Type B pancreatic cell (in vitro differentiated cells): ENCODE data around the gene ARPC2. TPM values are rescaled to one million over a fixed set of nuclear protein-coding genes. Genes with fewer than 3 reads are reported as not detected.
"Not testable (repeated sequence)": the region's sequence is repeated elsewhere in the genome, so short reads cannot be mapped to it uniquely, and the experiment has no call there.

Experiments used
- DNase-seq: peaks from one replicate; pipeline ENCODE4 v3.0.0; 2021; ENCODE audit warnings: mixed read lengths; ENCODE audit not compliant: unreplicated experiment; ENCODE audit errors: extremely low spot score
- H3K27ac Mint-ChIP-seq: 2 replicates; pipeline ENCODE4 v1.8.0; 2021; ENCODE audit warnings: mild to moderate bottlenecking, mixed read lengths
- H3K27me3 Mint-ChIP-seq: 2 replicates; pipeline ENCODE4 v1.8.0; 2021; ENCODE audit warnings: mixed read lengths
- H3K36me3 Mint-ChIP-seq: 2 replicates; pipeline ENCODE4 v1.8.0; 2021; ENCODE audit warnings: mixed read lengths
- H3K4me1 Mint-ChIP-seq: one replicate; pipeline ENCODE4 v1.8.0; 2021; ENCODE audit warnings: mixed read lengths; ENCODE audit not compliant: unreplicated experiment
- H3K4me3 Mint-ChIP-seq: 2 replicates; pipeline ENCODE4 v1.8.0; 2021; ENCODE audit warnings: mild to moderate bottlenecking, mixed read lengths
- H3K9me3 Mint-ChIP-seq: 2 replicates; pipeline ENCODE4 v1.8.0; 2021; ENCODE audit warnings: mixed read lengths
- long read RNA-seq: library from polyadenylated mRNA; unstranded; transcript quantifications from one replicate; pipeline ENCODE4 v2.0.0, GENCODE V29; 2020
- total RNA-seq: library from RNA; stranded (reverse); gene quantifications from 2 replicates; pipeline ENCODE4 v1.2.1, GENCODE V29; 2021; ENCODE audit warnings: low replicate concordance
- TF ChIP-seq, protein P1 (sequence below): fragments of 200-600 bp; sonication (generic); conservative IDR thresholded peaks from 2 replicates; pipeline ENCODE4 v1.5.0; 2021; ENCODE audit warnings: antibody characterized with exemption, mild to moderate bottlenecking

ARPC2 gene
- 211 and 384 TPM in 2 replicates for total RNA-seq
- long read RNA-seq, transcript ARPC2-202 (11 exons, 1,505 nt) = major isoform, 612 of 797 reads
- long read RNA-seq, transcript ARPC2-201 (10 exons, 1,605 nt) = minor isoform, 19 of 797 reads
- long read RNA-seq, partial matches to known transcripts = 142 of 797 reads
- long read RNA-seq, other reads (novel, unspliced or antisense) = 23 of 797 reads

DNA sequence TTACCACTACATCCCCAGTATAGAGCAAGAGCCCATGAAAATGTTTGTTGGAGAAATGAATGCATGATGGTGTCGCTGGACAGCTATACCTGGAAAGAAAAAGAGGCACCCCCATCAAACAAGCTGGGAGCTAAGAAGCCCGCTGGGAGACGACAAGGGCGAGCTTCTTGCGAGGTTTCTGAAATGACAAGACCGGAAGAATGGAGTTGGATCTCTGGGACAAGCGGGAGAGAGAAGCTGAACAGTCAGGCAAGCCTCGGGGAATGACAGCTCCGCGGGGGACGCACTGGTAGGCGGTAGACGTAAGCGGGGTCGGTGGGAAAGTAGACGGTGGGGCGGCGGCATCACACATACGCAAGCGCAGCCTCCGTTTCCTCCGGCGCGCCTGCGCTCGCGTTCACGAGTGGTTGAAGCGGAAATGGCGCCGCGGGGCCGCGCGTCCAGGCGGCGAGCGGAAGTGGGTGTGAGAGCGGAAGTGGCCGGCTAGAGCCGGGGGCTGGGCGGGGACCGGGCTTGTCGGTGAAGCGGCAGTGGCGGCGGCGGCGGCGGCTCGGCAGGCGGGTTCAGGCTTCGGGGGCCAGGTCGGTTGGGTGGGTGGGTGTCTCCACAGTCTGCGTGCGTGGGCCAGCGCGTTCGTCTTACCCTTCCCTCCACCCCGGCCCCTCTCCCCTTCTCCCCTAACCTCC is at the start of gene ARPC2:
ARPC2 (plus strand) TSS at position 516 of the 686 bp plus-strand sequence. CDS start 282 bp downstream, outside the sequence.
- H3K27ac Mint-ChIP-seq = peak within 1 kb of the TSS; percentile 95
- H3K9me3 Mint-ChIP-seq = no peaks in the 10 kb centered on the region
- TF ChIP-seq, protein P1, sequence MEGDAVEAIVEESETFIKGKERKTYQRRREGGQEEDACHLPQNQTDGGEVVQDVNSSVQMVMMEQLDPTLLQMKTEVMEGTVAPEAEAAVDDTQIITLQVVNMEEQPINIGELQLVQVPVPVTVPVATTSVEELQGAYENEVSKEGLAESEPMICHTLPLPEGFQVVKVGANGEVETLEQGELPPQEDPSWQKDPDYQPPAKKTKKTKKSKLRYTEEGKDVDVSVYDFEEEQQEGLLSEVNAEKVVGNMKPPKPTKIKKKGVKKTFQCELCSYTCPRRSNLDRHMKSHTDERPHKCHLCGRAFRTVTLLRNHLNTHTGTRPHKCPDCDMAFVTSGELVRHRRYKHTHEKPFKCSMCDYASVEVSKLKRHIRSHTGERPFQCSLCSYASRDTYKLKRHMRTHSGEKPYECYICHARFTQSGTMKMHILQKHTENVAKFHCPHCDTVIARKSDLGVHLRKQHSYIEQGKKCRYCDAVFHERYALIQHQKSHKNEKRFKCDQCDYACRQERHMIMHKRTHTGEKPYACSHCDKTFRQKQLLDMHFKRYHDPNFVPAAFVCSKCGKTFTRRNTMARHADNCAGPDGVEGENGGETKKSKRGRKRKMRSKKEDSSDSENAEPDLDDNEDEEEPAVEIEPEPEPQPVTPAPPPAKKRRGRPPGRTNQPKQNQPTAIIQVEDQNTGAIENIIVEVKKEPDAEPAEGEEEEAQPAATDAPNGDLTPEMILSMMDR = peak; percentile 31
- peaks cover 36% of the 10 kb centered on the region for H3K4me1 Mint-ChIP-seq
- peaks cover 6% of the 10 kb centered on the region for H3K27me3 Mint-ChIP-seq
- peak; percentile 96 for DNase-seq
- H3K4me3 Mint-ChIP-seq = peak within 1 kb of the TSS; percentile 95
- peaks cover 7% of the 10 kb centered on the region for H3K36me3 Mint-ChIP-seq

- TF ChIP-seq, protein P1 = no peak
- H3K9me3 Mint-ChIP-seq = no peaks in the 10 kb centered on the region
- H3K36me3 Mint-ChIP-seq = no peaks in the 10 kb centered on the region
- H3K4me3 Mint-ChIP-seq = no peak overlapping the region
- no peaks in the 10 kb centered on the region for H3K4me1 Mint-ChIP-seq
- no peak for DNase-seq
- no peak overlapping the region for H3K27ac Mint-ChIP-seq
- peaks cover 35% of the 10 kb centered on the region for H3K27me3 Mint-ChIP-seq
Measured at GRCh38 chr2:218168016-218168415, 49.0 kb upstream of the ARPC2 start.

DNA sequence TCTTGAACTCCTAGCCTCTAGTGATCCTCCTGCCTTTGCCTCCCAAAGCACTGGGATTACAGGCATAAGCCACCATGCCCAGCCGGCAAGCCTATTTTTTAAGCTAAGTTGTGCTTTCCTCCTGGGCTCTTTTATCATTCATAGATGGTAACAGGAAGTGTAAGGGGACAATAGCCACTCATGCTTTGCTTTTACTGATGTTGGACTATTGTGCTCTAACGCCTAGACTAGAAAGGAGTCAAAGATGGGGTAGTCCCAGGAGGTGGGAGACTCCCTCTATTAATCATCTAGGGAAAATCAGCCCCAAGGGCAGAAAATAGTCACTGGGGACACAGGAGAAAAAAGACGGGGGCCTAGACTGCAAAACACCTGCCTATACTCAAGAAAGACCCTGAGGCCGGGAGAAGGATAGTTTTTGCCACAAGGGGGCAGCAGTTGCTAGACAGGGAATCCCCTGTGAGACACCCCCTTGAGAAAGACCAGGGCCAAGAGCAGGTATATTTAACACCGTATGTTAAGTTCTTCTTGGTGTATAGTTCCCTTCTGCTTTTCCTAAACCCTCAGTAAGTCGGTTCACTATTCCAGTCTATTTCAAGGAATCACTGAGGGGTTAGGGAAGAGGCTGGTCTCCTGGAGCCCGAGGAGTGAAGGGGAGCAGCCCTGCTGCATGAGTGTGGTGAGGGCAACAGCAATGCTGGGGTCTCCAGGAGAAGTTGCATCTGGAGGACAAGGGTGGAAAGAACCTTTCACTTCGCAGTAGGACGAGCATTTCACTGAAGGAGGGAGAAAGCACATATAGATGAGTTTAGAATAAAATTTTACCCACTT is 48.1 kb upstream of the ARPC2 start:
- Mint-ChIP-seq H3K4me1 (no peaks in the 10 kb centered on the region), H3K36me3 (no peaks in the 10 kb centered on the region), H3K9me3 (no peaks in the 10 kb centered on the region), H3K4me3 (no peak overlapping the region), H3K27me3 (peaks cover 30% of the 10 kb centered on the region), H3K27ac (no peak overlapping the region)
- DNase-seq = no peak
- TF ChIP-seq, protein P1 = peak; percentile 78

- Mint-ChIP-seq H3K4me1 (no peaks in the 10 kb centered on the region), H3K4me3 (no peak overlapping the region), H3K27ac (peak overlapping the region; percentile 32), H3K9me3 (no peaks in the 10 kb centered on the region), H3K36me3 (no peaks in the 10 kb centered on the region), H3K27me3 (peaks cover 19% of the 10 kb centered on the region)
- no peak for DNase-seq
- TF ChIP-seq, protein P1 = no peak
Measured at GRCh38 chr2:218169757-218170546, 47.0 kb upstream of the ARPC2 start.

- H3K4me1 Mint-ChIP-seq, H3K4me3 Mint-ChIP-seq, H3K27ac Mint-ChIP-seq, H3K9me3 Mint-ChIP-seq, DNase-seq, H3K36me3 Mint-ChIP-seq: not testable (repeated sequence)
- peaks cover 12% of the 10 kb centered on the region for H3K27me3 Mint-ChIP-seq
Measured at GRCh38 chr2:218171744-218172143, 45.2 kb upstream of the ARPC2 start.
